Panc1 (cell line): ENCODE measurements around the gene MALAT1.

Experiments used
- POLR2AphosphoS5 ChIP-seq: IDR thresholded peaks from 2 replicates; pipeline ENCODE4 v1.6.1; 2012; ENCODE audit warnings: mild to moderate bottlenecking, low read depth, low read length, moderate library complexity
- REST ChIP-seq, 2 experiments: IDR thresholded peaks; 2 replicates each; pipeline ENCODE4 v1.6.1; 2011 to 2012; ENCODE audit warnings: low read depth in 2 of 2, control low read depth in 1 of 2, low read length in 1 of 2, mild to moderate bottlenecking in 1 of 2, moderate library complexity in 1 of 2; ENCODE audit not compliant: insufficient read depth in 1 of 2
- TCF7L2 ChIP-seq: IDR thresholded peaks from 2 replicates; pipeline ENCODE4 v1.6.1; 2011; ENCODE audit warnings: mild to moderate bottlenecking, low read depth, low read length, inconsistent platforms
- TF ChIP-seq, protein P1 (sequence below): fragments of 450-650 bp; IDR thresholded peaks from 2 replicates; pipeline ENCODE4 v1.5.1; 2017; ENCODE audit warnings: mild to moderate bottlenecking

- TF ChIP-seq, protein P1, sequence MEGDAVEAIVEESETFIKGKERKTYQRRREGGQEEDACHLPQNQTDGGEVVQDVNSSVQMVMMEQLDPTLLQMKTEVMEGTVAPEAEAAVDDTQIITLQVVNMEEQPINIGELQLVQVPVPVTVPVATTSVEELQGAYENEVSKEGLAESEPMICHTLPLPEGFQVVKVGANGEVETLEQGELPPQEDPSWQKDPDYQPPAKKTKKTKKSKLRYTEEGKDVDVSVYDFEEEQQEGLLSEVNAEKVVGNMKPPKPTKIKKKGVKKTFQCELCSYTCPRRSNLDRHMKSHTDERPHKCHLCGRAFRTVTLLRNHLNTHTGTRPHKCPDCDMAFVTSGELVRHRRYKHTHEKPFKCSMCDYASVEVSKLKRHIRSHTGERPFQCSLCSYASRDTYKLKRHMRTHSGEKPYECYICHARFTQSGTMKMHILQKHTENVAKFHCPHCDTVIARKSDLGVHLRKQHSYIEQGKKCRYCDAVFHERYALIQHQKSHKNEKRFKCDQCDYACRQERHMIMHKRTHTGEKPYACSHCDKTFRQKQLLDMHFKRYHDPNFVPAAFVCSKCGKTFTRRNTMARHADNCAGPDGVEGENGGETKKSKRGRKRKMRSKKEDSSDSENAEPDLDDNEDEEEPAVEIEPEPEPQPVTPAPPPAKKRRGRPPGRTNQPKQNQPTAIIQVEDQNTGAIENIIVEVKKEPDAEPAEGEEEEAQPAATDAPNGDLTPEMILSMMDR, result no peak
- TF ChIP-seq POLR2AphosphoS5 (no peak; the same call in 1 of the 2 replicates), REST (IDR thresholded peaks at IDR 0.05; ENCODE audit: insufficient read depth in 1 of 2, low read depth in 2 of 2, low read length in 1 of 2) (no peak), TCF7L2 (no peak)
Measured at GRCh38 chr11:65538915-65539743, 40.3 kb downstream of the MALAT1 start.
